BE2C (cell line): Measurements from ENCODE around the gene MYO6.

Experiments
- DNase-seq: peaks from one replicate; pipeline ENCODE4 v3.0.0-alpha.2; 2020
- H3K27me3 ChIP-seq: fragments of 250-450 bp; sonication (Bioruptor Pico); 2 replicates; pipeline ENCODE4 v1.5.1; 2020; ENCODE audit warnings: mild to moderate bottlenecking
- H3K36me3 ChIP-seq: fragments of 250-450 bp; sonication (Bioruptor Pico); 2 replicates; pipeline ENCODE4 v1.5.1; 2020; ENCODE audit warnings: mild to moderate bottlenecking
- H3K4me1 ChIP-seq: fragments of 250-450 bp; sonication (Bioruptor Pico); 2 replicates; pipeline ENCODE4 v1.5.1; 2020
- H3K4me3 ChIP-seq: 2 replicates; pipeline ENCODE4 v1.5.1; 2011; ENCODE audit warnings: low read depth, low read length
- H3K9me3 ChIP-seq: fragments of 250-450 bp; sonication (Bioruptor Pico); 2 replicates; pipeline ENCODE4 v1.5.1; 2020
- CTCF ChIP-seq: IDR thresholded peaks from 2 replicates; pipeline ENCODE4 v1.5.1; 2012; ENCODE audit warnings: mild to moderate bottlenecking, low read depth, low read length

MYO6 gene

GRCh38 chr6:75864446-75864845 lies 115.4 kb downstream of the MYO6 start:
- no peak for DNase-seq
- no peaks in the 10 kb centered on the region for H3K4me1 ChIP-seq
- no peak overlapping the region for H3K4me3 ChIP-seq
- peaks cover 6% of the 10 kb centered on the region for H3K27me3 ChIP-seq
- no peaks in the 10 kb centered on the region for H3K36me3 ChIP-seq
- no peaks in the 10 kb centered on the region for H3K9me3 ChIP-seq
- TF ChIP-seq CTCF = no peak

- Histone ChIP-seq H3K4me3 (no peak overlapping the region), H3K4me1 (no peaks in the 10 kb centered on the region), H3K9me3 (no peaks in the 10 kb centered on the region), H3K36me3 (no peaks in the 10 kb centered on the region), H3K27me3 (no peaks in the 10 kb centered on the region)
- DNase-seq = no peak
- TF ChIP-seq CTCF = no peak
These were observed 121.3 kb downstream of the MYO6 start for GRCh38 chr6:75870389-75870788.

- no peaks in the 10 kb centered on the region for H3K27me3 ChIP-seq
- no peak for TF ChIP-seq CTCF
- H3K4me1 ChIP-seq = no peaks in the 10 kb centered on the region
- H3K4me3 ChIP-seq = no peak overlapping the region
- no peaks in the 10 kb centered on the region for H3K9me3 ChIP-seq
- no peaks in the 10 kb centered on the region for H3K36me3 ChIP-seq
- DNase-seq = no peak
These were observed 125.2 kb downstream of the MYO6 start for GRCh38 chr6:75874224-75874623.

- Histone ChIP-seq H3K4me1 (no peaks in the 10 kb centered on the region), H3K9me3 (no peaks in the 10 kb centered on the region), H3K36me3 (no peaks in the 10 kb centered on the region), H3K4me3 (no peak overlapping the region), H3K27me3 (no peaks in the 10 kb centered on the region)
- TF ChIP-seq CTCF = no peak
- no peak for DNase-seq
These were observed 127.1 kb downstream of the MYO6 start for GRCh38 chr6:75876152-75876551.

- no peak overlapping the region for H3K4me3 ChIP-seq
- H3K9me3 ChIP-seq = no peaks in the 10 kb centered on the region
- TF ChIP-seq CTCF = no peak
- no peaks in the 10 kb centered on the region for H3K36me3 ChIP-seq
- no peak for DNase-seq
- H3K27me3 ChIP-seq = no peaks in the 10 kb centered on the region
- H3K4me1 ChIP-seq = no peaks in the 10 kb centered on the region
These were observed 131.3 kb downstream of the MYO6 start for GRCh38 chr6:75880305-75880704.

GRCh38 chr6:75882734-75883133 lies 133.7 kb downstream of the MYO6 start:
- H3K27me3 ChIP-seq = no peaks in the 10 kb centered on the region
- TF ChIP-seq CTCF = no peak
- no peak for DNase-seq
- H3K4me3 ChIP-seq = no peak overlapping the region
- H3K36me3 ChIP-seq = no peaks in the 10 kb centered on the region
- H3K4me1 ChIP-seq = no peaks in the 10 kb centered on the region
- H3K9me3 ChIP-seq = no peaks in the 10 kb centered on the region
